Osteoblast (primary cell): ENCODE results near the gene TLE2. TPM values are rescaled to one million over a fixed set of nuclear protein-coding genes. Genes with fewer than 3 reads are reported as not detected.

Source experiments
- DNase-seq: peaks from one replicate; pipeline ENCODE4 v3.0.0; 2011; ENCODE audit warnings: low spot score, mixed read lengths; ENCODE audit not compliant: insufficient read length; ENCODE audit errors: missing footprints
- H2AFZ ChIP-seq: 2 replicates; pipeline ENCODE4 v1.6.0; 2011; ENCODE audit warnings: mild to moderate bottlenecking, low read length
- H3K27ac ChIP-seq: 2 replicates; pipeline ENCODE4 v1.5.1; 2011; ENCODE audit warnings: mild to moderate bottlenecking, low read depth, low read length, moderate library complexity
- H3K27me3 ChIP-seq: 2 replicates; pipeline ENCODE4 v1.6.0; 2012; ENCODE audit warnings: mild to moderate bottlenecking, control low read depth, inconsistent platforms, low read length, moderate library complexity; ENCODE audit not compliant: insufficient read depth
- H3K36me3 ChIP-seq: 2 replicates; pipeline ENCODE4 v1.5.1; 2011; ENCODE audit warnings: mild to moderate bottlenecking, low read length, control low read depth, moderate library complexity; ENCODE audit not compliant: insufficient read depth
- H3K4me1 ChIP-seq: 2 replicates; pipeline ENCODE4 v1.5.1; 2011; ENCODE audit warnings: mild to moderate bottlenecking, low read length, control low read depth, moderate library complexity; ENCODE audit not compliant: insufficient read depth
- H3K4me2 ChIP-seq: 2 replicates; pipeline ENCODE4 v1.6.0; 2011; ENCODE audit warnings: mild to moderate bottlenecking, low read length; ENCODE audit not compliant: insufficient read depth
- H3K4me3 ChIP-seq: fragments of 200-600 bp; sonication (generic); 3 replicates; pipeline ENCODE4 v1.5.1; 2012; ENCODE audit warnings: mild to moderate bottlenecking, low read length, inconsistent platforms; ENCODE audit not compliant: insufficient read depth
- H3K79me2 ChIP-seq: 2 replicates; pipeline ENCODE4 v1.6.0; 2012; ENCODE audit warnings: mild to moderate bottlenecking, low read length, control low read depth, inconsistent platforms; ENCODE audit not compliant: insufficient read depth
- H3K9me3 ChIP-seq: 2 replicates; pipeline ENCODE4 v1.5.1; 2011; ENCODE audit warnings: low read depth, low read length, control low read depth
- H4K20me1 ChIP-seq: 2 replicates; pipeline ENCODE4 v1.6.0; 2012; ENCODE audit warnings: mild to moderate bottlenecking, low read length, control low read depth; ENCODE audit not compliant: insufficient read depth
- total RNA-seq: library from RNA; depleted of rRNA; stranded (reverse); fragments of >200 nt; gene quantifications from 2 replicates; pipeline ENCODE4 v1.2.3, GENCODE V29; 2012
- TF ChIP-seq, protein P1 (sequence below): IDR thresholded peaks from 2 replicates; pipeline ENCODE4 v1.5.1; 2011; ENCODE audit warnings: mild to moderate bottlenecking, low read depth, low read length, moderate library complexity; ENCODE audit errors: extremely low read depth

The TLE2 gene
- total RNA-seq, 1 donor, result 5.1 TPM

GRCh38 chr19:2977001-2977745 lies 51.9 kb downstream of the TLE2 start, which contains the start of gene TLE6:
TLE6 (plus strand) TSS chr19:2977564; CDS start chr19:2978234, 670 bp downstream.
- Histone ChIP-seq H3K9me3 (no peaks in the 10 kb centered on the region), H3K79me2 (no peaks in the 10 kb centered on the region), H2AFZ (peak within 1 kb of the TSS; percentile 92), H3K4me2 (peak within 1 kb of the TSS; percentile 93), H4K20me1 (no peaks in the 10 kb centered on the region), H3K36me3 (no peaks in the 10 kb centered on the region), H3K27ac (no peak within 1 kb of the TSS), H3K27me3 (no peaks in the 10 kb centered on the region), H3K4me3 (peak within 1 kb of the TSS; percentile 73), H3K4me1 (peaks cover 10% of the 10 kb centered on the region)
- DNase-seq, result peak; percentile 100
- TF ChIP-seq, protein P1, sequence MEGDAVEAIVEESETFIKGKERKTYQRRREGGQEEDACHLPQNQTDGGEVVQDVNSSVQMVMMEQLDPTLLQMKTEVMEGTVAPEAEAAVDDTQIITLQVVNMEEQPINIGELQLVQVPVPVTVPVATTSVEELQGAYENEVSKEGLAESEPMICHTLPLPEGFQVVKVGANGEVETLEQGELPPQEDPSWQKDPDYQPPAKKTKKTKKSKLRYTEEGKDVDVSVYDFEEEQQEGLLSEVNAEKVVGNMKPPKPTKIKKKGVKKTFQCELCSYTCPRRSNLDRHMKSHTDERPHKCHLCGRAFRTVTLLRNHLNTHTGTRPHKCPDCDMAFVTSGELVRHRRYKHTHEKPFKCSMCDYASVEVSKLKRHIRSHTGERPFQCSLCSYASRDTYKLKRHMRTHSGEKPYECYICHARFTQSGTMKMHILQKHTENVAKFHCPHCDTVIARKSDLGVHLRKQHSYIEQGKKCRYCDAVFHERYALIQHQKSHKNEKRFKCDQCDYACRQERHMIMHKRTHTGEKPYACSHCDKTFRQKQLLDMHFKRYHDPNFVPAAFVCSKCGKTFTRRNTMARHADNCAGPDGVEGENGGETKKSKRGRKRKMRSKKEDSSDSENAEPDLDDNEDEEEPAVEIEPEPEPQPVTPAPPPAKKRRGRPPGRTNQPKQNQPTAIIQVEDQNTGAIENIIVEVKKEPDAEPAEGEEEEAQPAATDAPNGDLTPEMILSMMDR, result no peak

- peak overlapping the region; percentile 93 for H3K4me2 ChIP-seq
- H3K27me3 ChIP-seq, result no peaks in the 10 kb centered on the region
- peak; percentile 58 for DNase-seq
- no peak overlapping the region for H3K27ac ChIP-seq
- TF ChIP-seq, protein P1, result no peak
- peak overlapping the region; percentile 92 for H2AFZ ChIP-seq
- peak overlapping the region; percentile 73 for H3K4me3 ChIP-seq
- no peaks in the 10 kb centered on the region for H3K36me3 ChIP-seq
- no peaks in the 10 kb centered on the region for H4K20me1 ChIP-seq
- no peaks in the 10 kb centered on the region for H3K79me2 ChIP-seq
- H3K4me1 ChIP-seq, result peaks cover 10% of the 10 kb centered on the region
- no peaks in the 10 kb centered on the region for H3K9me3 ChIP-seq
These were observed 52.5 kb downstream of the TLE2 start for GRCh38 chr19:2976609-2977000.

DNA sequence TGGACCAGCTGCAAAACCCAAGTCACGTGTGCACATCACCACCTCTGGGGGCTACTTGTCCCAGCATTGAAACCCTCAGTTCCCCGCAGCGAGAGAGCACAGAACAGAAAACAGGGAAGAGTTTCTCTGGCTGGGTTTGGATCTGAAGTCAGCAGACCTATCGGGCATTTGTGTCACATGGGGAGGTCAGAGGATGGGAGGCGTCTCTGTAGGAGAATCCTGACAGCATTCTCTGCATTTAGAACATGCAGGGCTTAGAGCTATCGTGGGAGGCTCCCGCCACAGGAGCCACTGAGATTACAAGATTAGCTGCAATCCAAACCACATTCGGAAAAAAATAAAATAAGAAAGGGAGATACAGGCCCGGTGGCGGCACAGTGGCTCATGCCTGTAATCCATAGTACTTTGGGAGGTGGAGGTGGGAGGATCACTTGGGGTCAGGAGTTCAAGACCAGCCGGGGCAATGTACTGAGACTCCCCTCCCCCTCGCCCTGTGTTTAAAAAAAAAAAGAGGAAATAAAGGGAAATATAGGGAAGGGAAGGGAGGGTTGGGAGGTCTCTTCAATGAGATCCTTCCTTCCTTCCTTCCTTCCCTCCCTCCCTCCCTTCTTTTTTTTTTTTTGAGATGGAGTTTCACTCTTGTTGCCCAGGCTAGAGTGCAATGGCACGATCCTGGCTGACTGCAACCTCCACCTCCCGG lies 54.6 kb downstream of the TLE2 start:
- Histone ChIP-seq H4K20me1 (no peaks in the 10 kb centered on the region), H3K36me3 (no peaks in the 10 kb centered on the region), H3K4me3 (no peak overlapping the region), H3K79me2 (no peaks in the 10 kb centered on the region), H3K4me1 (peaks cover 10% of the 10 kb centered on the region), H3K27ac (no peak overlapping the region), H3K4me2 (no peak overlapping the region), H3K27me3 (no peaks in the 10 kb centered on the region), H2AFZ (peak overlapping the region; percentile 10), H3K9me3 (no peaks in the 10 kb centered on the region)
- DNase-seq, result peak; percentile 14
- TF ChIP-seq, protein P1, result no peak

- peak; percentile 19 for DNase-seq
- Histone ChIP-seq H3K79me2 (no peaks in the 10 kb centered on the region), H2AFZ (no peak overlapping the region), H3K36me3 (no peaks in the 10 kb centered on the region), H4K20me1 (no peaks in the 10 kb centered on the region), H3K9me3 (no peaks in the 10 kb centered on the region), H3K4me3 (no peak overlapping the region), H3K27ac (no peak overlapping the region), H3K4me1 (peaks cover 6% of the 10 kb centered on the region), H3K4me2 (no peak overlapping the region), H3K27me3 (no peaks in the 10 kb centered on the region)
- TF ChIP-seq, protein P1, result no peak
These were observed 55.9 kb downstream of the TLE2 start for GRCh38 chr19:2973229-2973628.
